ENCODE results near the gene RUNX2.

- TF ChIP-seq POLR2A (IDR thresholded peaks at IDR 0.05) (no peak), CTCF (IDR thresholded peaks at IDR 0.05) (no peak)
Observed at GRCh38 chr6:45619211-45619760, 291.2 kb downstream of the RUNX2 start.
